HCT116 (cell line): ENCODE measurements around the gene AKAP13.

Experiments used
- EGR1 ChIP-seq: IDR thresholded peaks from 2 replicates; pipeline ENCODE4 v1.6.1; 2012; ENCODE audit warnings: low read depth
- EZH2 ChIP-seq: fragments of 200-600 bp; sonication (generic); IDR thresholded peaks from 2 replicates; pipeline ENCODE4 v1.6.1; 2017; ENCODE audit warnings: antibody characterized with exemption, mixed run types
- POLR2A ChIP-seq: IDR thresholded peaks from 2 replicates; pipeline ENCODE4 v1.7.0; 2011; ENCODE audit warnings: borderline replicate concordance; ENCODE audit not compliant: insufficient read depth, insufficient read length; ENCODE audit errors: extremely low read depth
- POLR2AphosphoS5 ChIP-seq: IDR thresholded peaks from 2 replicates; pipeline ENCODE4 v1.6.1; 2011; ENCODE audit warnings: mild to moderate bottlenecking, low read depth, low read length, moderate library complexity
- RAD21 ChIP-seq: IDR thresholded peaks from 2 replicates; pipeline ENCODE4 v1.6.1; 2012; ENCODE audit warnings: low read depth, mild to moderate bottlenecking
- YY1 ChIP-seq: IDR thresholded peaks from 2 replicates; pipeline ENCODE4 v1.6.1; 2011; ENCODE audit warnings: low read length, low read depth, moderate library complexity, mild to moderate bottlenecking; ENCODE audit not compliant: insufficient replicate concordance; ENCODE audit errors: extremely low read depth
- TF ChIP-seq, protein P1 (sequence below), 3 experiments: fragments of 200-600 bp in 1 of 3; sonication (generic) in 1 of 3; IDR thresholded peaks in 2 of 3; conservative IDR thresholded peaks in 1 of 3; 2 replicates each; pipeline ENCODE4 v1.5.1; 2012 to 2017; ENCODE audit warnings: low read depth in 2 of 3, low read length in 2 of 3, antibody characterized with exemption in 1 of 3, borderline replicate concordance in 1 of 3, control low read depth in 1 of 3, mild to moderate bottlenecking in 1 of 3, mixed read lengths in 1 of 3, mixed run types in 1 of 3, moderate library complexity in 1 of 3; ENCODE audit not compliant: insufficient read depth in 1 of 3

DNA sequence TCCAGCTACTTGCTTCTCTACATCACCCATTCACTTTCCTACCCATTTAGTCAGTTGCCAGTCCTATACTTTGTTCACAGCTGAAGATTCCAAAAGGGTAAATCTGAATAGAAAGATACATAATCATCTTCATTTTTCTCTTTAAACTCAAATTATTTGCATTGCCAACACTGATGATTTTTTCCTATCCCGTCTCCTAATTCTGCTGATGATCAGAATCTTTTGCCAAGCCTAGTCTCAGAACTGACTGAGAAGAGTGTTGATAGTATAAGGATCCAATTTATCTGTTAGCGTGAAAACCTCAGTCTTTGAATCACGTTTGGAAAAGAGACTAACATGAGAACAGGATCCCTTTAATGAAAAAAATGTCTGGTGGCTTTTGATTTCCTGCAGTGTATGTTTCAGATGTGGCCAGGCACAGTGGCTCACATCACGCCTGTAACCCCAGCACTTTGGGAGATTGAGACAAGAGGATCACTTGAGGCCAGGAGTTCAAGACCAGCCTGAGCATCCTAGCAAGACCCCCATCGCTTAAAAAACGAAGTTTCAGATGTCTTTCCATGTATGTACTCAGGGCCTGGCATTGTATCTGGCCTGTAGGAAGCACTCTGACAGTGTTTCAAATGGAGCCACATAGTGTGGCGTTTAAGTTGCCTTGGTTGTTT, 244.9 kb downstream of the AKAP13 start:
- TF ChIP-seq YY1 (no peak), POLR2A (no peak), RAD21 (no peak), EZH2 (no peak), POLR2AphosphoS5 (no peak), EGR1 (no peak)
- TF ChIP-seq, protein P1, sequence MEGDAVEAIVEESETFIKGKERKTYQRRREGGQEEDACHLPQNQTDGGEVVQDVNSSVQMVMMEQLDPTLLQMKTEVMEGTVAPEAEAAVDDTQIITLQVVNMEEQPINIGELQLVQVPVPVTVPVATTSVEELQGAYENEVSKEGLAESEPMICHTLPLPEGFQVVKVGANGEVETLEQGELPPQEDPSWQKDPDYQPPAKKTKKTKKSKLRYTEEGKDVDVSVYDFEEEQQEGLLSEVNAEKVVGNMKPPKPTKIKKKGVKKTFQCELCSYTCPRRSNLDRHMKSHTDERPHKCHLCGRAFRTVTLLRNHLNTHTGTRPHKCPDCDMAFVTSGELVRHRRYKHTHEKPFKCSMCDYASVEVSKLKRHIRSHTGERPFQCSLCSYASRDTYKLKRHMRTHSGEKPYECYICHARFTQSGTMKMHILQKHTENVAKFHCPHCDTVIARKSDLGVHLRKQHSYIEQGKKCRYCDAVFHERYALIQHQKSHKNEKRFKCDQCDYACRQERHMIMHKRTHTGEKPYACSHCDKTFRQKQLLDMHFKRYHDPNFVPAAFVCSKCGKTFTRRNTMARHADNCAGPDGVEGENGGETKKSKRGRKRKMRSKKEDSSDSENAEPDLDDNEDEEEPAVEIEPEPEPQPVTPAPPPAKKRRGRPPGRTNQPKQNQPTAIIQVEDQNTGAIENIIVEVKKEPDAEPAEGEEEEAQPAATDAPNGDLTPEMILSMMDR (IDR thresholded peaks at IDR 0.05 in 2 of 3, conservative IDR thresholded peaks at IDR 0.05 in 1 of 3; ENCODE audit: borderline replicate concordance in 1 of 3, insufficient read depth in 1 of 3, low read depth in 2 of 3, low read length in 2 of 3), result no peak
